GM18502 (cell line): Measurements from ENCODE around the gene WWC2.

Experiments used
- ATAC-seq: cut with Tn5 transposase; IDR thresholded peaks from one replicate; pipeline ENCODE4 v1.9.1; 2021; ENCODE audit warnings: mild to moderate bottlenecking; ENCODE audit not compliant: unreplicated experiment, poor library complexity

WWC2 gene

GRCh38 chr4:183362036-183362435, 263.0 kb downstream of the WWC2 start:
- no peak for ATAC-seq

GRCh38 chr4:183362916-183363542, 264.0 kb downstream of the WWC2 start:
- no peak for ATAC-seq

GRCh38 chr4:183364025-183364424, 265.0 kb downstream of the WWC2 start:
- ATAC-seq, result no peak

- ATAC-seq, result no peak
Observed at GRCh38 chr4:183366206-183366835, 267.3 kb downstream of the WWC2 start.

- no peak for ATAC-seq
Observed at GRCh38 chr4:183369073-183369472, 270.0 kb downstream of the WWC2 start.
